ENCODE data around the gene ACVR1B.

ACVR1B gene

GRCh38 chr12:51911788-51912711 lies 39.4 kb upstream of the ACVR1B start:
- TF ChIP-seq, protein P1, sequence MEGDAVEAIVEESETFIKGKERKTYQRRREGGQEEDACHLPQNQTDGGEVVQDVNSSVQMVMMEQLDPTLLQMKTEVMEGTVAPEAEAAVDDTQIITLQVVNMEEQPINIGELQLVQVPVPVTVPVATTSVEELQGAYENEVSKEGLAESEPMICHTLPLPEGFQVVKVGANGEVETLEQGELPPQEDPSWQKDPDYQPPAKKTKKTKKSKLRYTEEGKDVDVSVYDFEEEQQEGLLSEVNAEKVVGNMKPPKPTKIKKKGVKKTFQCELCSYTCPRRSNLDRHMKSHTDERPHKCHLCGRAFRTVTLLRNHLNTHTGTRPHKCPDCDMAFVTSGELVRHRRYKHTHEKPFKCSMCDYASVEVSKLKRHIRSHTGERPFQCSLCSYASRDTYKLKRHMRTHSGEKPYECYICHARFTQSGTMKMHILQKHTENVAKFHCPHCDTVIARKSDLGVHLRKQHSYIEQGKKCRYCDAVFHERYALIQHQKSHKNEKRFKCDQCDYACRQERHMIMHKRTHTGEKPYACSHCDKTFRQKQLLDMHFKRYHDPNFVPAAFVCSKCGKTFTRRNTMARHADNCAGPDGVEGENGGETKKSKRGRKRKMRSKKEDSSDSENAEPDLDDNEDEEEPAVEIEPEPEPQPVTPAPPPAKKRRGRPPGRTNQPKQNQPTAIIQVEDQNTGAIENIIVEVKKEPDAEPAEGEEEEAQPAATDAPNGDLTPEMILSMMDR (IDR thresholded peaks at IDR 0.05; ENCODE audit: control insufficient read depth, insufficient read depth, low read depth, low read length, missing control alignments): no peak
- DNase-seq (ENCODE audit: low read depth): no peak
- H3K4me3 ChIP-seq (ENCODE audit: control insufficient read depth, low read depth, low read length): no peak overlapping the region

GRCh38 chr12:51913071-51914033 lies 38.1 kb upstream of the ACVR1B start:
- TF ChIP-seq, protein P1 (IDR thresholded peaks at IDR 0.05; ENCODE audit: control insufficient read depth, insufficient read depth, low read depth, low read length, missing control alignments): no peak
- H3K4me3 ChIP-seq (ENCODE audit: control insufficient read depth, low read depth, low read length): no peak overlapping the region
- no peak for DNase-seq (ENCODE audit: low read depth)

GRCh38 chr12:51914034-51914923 lies 37.2 kb upstream of the ACVR1B start:
- TF ChIP-seq, protein P1 (IDR thresholded peaks at IDR 0.05; ENCODE audit: control insufficient read depth, insufficient read depth, low read depth, low read length, missing control alignments): no peak
- no peak for DNase-seq (ENCODE audit: low read depth)
- no peak overlapping the region for H3K4me3 ChIP-seq (ENCODE audit: control insufficient read depth, low read depth, low read length)

DNA sequence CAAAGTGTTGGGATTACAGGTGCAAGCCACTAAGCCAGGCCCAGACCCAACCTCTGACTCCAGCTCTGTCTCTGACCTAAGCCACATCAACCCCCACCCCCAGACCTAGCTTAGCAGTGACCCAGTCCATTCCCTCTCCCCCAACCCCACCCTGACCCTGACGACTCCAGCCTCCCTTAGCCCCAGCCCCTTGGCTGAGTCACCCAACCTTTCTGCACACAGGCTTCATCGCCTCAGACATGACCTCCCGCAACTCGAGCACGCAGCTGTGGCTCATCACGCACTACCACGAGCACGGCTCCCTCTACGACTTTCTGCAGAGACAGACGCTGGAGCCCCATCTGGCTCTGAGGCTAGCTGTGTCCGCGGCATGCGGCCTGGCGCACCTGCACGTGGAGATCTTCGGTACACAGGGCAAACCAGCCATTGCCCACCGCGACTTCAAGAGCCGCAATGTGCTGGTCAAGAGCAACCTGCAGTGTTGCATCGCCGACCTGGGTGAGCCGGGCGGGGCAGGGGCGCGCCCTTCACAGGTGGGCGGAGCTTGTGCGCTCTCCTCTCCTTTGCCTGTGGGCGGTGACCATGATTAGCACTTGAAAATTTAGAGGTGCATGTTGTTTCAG lies 36.4 kb upstream of the ACVR1B start:
- TF ChIP-seq, protein P1 (IDR thresholded peaks at IDR 0.05; ENCODE audit: control insufficient read depth, insufficient read depth, low read depth, low read length, missing control alignments): no peak
- H3K4me3 ChIP-seq (ENCODE audit: control insufficient read depth, low read depth, low read length): no peak overlapping the region
- no peak for DNase-seq (ENCODE audit: low read depth)

DNA sequence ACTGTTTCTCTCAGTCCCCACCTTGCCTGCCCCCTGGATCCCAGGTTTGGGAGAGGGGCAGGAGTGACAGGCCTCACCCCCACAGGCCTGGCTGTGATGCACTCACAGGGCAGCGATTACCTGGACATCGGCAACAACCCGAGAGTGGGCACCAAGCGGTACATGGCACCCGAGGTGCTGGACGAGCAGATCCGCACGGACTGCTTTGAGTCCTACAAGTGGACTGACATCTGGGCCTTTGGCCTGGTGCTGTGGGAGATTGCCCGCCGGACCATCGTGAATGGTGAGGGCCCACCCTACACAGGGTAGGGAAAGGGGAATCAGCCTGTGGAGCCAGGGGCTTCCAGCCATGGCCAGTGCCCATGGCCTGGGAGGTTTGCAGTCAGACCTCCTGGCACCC lies 35.5 kb upstream of the ACVR1B start:
- DNase-seq (ENCODE audit: low read depth): no peak
- no peak overlapping the region for H3K4me3 ChIP-seq (ENCODE audit: control insufficient read depth, low read depth, low read length)
- TF ChIP-seq, protein P1 (IDR thresholded peaks at IDR 0.05; ENCODE audit: control insufficient read depth, insufficient read depth, low read depth, low read length, missing control alignments): no peak
